A204.1 (cell line): ENCODE results near the gene CETP.
"Not testable (repeated sequence)": the region's sequence is repeated elsewhere in the genome, so short reads cannot be mapped to it uniquely, and the experiment has no call there.

ENCODE experiments used
- FAIRE-seq: peaks from 2 replicates; lab custom pipeline; 2012; peaks lifted over from hg19 to GRCh38; lab: Jason Lieb, UNC

Gene CETP

GRCh38 chr16:56998861-56999260 lies 37.1 kb downstream of the CETP start:
- no peak for FAIRE-seq

DNA sequence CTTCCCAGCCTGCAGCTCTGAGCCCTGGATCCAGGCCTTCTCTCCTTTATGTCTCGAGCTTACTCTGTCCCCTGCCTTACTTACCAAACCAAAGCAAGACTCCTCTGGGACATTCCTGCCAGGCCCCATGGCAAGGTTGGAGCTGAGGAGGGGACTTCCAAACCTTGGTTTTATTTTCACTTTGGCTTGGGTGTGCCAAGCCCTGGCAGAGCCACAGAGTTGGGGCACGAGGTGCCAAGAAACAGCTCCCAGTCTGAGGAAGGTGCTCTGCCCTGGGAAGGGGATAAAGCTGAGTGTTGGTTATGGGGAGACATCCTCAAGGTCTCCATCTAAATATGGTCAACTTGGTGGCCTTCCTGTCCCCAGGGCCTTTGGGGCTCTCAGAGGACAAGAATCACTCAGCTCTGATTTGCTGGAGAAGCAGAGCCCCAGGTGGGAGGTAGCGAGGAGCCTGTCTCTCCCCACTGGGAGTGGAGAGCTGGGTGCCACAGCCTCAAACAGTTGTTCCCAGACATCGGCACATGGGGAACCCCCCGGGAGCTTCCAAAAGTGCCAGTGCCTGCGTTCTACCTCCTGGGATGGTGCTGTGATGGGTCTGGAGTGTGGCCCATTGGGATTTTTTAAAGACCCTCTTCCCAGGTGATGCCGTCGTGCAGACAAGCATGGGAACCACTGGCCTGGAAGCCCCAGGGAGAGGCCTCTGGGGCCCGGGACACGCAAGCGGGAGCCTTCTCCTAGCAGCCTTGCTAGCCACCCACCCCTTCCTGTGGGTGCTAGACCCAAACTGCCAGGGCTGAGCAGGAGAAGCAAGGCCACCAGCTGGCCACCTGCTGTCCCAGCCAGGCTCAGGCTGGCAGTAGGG lies 37.9 kb downstream of the CETP start:
- FAIRE-seq = no peak

DNA sequence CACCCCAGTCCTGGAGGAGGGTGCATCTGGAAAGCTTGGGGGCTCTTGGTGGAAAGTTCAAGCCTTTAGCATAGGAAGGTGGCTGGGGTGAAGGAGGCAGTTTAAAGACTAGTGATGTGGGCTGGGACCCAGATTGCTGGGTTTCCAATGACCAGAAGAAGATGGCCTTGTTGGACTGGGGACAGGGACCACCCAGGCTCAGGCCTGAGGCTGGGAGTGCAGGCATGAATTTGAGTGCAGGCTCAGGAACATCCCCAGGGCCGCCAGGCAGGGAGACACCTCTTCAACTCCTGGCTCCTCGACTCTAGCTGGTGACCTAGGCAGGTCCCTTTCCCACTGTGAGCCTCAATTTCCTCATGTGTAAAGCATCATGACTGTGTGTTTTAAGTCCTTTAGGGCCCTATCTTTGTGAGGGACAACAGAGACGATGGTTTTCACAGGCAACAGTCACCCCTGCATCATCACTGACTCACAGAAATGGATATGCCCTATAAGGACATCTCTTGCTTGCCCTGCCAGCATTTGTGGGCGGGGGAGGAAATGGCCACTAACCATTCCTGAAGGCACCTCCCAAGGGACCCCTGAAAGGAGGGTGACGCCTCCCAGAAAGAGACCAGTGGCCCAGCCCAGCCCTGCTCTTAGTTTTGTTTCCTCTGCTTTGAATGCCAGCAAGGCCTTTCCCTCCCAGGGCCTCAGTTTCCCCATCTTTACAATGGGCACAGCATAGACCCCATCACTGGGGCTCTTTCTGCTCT lies 38.7 kb downstream of the CETP start:
- FAIRE-seq = no peak

GRCh38 chr16:57001026-57001679 lies 39.4 kb downstream of the CETP start:
- no peak for FAIRE-seq

DNA sequence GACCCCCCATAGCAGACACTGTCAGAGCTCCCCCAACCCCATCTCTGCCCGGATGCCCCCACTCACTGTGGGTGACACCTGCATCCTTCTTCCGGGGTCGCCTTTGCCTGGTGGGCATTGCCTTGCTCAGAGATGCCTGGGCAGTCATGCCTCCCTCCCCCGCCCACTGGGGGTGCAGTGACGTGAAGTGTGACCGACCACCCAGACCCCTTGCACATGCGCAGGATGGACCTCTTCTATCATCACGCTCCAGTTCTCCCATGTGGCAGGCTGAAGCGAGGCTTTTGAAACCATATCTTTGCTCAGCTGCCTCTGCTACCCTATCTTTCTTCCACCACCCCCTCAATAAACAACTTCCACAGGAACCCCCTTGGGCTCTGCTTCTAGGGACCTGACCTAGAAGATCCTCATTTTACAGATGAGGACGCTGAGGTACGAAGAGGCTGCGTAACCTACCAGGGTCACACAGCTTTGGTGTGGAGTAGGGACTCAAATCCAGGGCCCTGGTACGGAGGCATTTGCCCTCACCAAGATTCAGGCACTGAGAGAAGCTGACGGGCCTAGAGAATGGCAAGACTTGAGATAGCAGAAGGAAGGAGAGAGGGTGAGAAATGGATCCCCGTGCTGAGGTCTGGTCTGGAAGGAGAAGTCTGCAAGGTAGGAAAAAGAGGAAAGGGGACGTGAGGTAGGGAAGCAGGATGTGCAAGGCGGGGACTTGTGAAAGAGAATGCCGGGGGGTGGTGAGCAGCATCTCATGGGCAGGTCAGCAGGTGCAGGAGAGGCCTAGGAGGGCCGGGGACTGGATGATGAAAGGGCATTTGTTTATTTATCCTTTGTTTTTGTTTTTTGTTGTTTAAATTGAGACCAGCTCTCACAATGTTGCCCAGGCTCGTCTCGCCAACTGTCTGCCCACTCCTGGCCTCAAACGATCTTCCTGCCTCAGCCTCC lies 42.0 kb downstream of the CETP start:
- no peak for FAIRE-seq

- FAIRE-seq = no peak
Observed at GRCh38 chr16:57004387-57005250, 42.9 kb downstream of the CETP start.

- not testable (repeated sequence) for FAIRE-seq
Observed at GRCh38 chr16:57005597-57005996, 43.8 kb downstream of the CETP start.

GRCh38 chr16:57007050-57007449 lies 45.3 kb downstream of the CETP start:
- FAIRE-seq = no peak

DNA sequence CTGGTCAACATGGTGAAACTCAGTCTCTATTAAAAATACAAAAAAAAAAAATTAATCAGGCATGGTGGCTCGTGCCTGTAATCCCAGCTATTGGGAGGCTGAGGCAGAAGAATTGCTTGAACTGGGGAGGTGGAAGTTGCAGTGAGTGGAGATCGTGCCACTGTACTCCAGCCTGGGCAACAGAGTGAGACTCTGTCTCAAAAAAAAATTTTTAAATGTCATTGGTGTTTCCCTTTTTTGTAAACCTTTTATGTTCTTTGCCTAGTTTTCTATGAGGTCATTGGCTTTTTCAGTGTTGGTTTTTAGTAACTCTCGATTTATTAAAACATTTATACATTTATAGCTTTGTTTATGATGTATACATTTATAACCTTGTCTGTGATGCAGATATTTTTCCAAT lies 45.8 kb downstream of the CETP start:
- FAIRE-seq = no peak

DNA sequence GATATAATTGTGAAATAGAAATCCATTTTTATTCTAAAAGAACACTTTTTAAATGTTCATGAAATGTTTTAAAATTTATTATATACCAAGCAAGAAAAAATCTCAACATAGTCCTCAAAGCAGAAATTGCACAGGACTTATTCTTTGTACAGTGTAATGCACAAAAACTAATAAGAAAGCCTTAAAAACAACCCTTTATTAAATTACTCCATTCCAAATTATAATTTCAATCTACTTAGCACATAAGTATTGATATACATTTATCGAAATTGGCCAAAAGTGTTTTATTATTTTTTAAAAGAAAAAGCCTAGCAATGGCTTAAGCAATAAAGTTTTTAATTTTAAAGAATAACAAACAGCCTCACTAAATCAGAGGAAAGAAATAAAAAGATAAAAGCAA lies 46.7 kb downstream of the CETP start:
- FAIRE-seq = no peak

DNA sequence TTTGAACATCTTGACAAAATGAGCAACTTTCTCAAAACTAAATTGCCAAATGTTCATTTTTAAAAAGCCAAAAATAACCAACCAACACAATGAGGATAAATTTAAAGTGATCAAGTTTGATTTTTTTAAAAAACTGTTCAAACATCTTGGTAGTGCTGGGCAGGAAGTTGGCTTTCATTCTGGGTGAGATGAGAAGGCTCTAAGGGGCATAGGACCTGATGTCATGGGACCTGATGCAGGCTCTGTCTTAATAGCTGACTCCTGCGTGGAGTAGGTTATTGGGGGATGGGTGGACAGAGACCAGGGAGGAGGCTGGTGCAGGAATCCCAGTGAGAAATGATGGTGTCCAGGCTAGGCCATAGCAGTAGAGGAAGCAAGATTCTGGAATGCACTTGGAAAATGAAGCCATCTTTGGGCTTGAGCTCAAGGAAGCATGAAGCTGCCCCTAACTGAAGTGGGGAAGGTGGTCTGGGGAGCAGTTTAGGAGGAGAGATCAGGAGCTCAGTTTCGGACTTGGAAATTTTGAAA lies 48.0 kb downstream of the CETP start:
- FAIRE-seq = no peak

DNA sequence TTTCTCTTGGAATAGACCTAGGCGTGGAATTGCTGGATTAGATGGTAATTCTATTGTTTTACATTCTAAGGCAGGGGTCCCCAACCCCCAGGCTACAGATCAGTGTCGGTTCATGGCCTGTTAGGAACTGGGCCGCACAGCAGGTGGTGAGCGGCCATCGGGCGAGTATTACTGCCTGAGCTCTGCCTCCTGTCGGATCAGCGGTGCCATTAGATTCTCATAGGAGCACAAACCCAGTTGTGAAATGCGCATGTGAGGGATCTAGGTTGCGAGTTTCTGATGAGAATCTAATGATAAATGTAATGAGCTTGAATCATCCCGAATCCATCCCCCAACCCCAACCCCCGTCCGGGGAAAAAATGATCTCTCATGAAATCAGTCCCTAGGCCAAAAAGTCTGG lies 50.6 kb downstream of the CETP start:
- FAIRE-seq = no peak

DNA sequence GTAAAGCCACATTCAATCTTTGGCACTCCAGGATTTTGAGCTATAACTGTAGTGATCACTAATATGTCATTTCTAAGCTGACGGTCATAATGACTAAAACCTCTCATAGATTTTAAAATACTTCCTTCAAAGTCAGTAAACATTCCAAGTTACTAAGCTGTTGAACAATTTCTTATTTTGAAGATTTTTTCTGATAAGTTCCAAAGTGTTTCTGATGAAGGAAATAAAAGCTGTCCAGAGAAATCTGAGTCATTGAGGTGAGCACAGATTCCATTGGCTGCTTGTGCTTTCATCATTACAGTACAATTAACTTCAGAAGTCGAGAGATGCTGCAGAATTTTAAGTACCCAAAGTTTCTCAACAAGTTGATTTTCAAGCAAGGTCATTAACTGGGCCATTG lies 51.5 kb downstream of the CETP start:
- no peak for FAIRE-seq

DNA sequence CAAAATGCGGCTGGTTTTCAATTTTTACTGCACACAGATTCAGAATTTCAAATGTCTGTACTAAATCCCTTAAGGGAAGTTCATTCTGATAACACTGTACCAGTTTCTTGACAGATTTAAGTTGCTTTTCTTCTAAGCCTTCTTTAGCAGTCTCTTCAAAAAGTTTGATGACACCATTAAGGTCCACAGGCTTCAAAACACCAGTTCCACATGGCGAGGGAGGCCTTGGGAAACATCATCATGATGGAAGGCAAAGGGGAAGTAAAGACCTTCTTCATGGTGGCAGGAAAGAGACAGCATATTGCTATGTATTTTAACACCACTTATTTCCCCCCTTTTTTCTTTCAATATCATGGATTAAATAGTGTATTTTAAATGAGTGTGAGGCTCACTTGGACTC lies 52.2 kb downstream of the CETP start:
- FAIRE-seq = no peak

DNA sequence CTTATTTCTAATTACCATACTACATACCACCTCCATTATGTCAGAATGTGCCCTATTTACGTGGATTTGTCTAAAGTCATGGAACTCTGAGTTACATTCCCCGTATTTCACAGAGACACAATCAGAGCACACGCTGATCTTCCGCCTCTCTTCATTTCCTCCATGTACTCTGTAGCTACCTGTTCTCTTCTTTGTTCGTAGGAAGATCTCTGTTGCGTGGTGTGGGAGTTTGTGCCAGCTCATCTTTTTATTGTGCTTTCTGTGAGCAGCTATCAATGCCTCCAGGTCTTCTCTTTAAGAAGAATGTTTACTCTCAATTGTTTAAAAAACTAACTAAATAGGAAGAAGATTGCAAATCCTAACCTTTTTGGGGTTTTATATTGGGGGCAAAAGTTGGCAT lies 54.6 kb downstream of the CETP start:
- FAIRE-seq = no peak

- FAIRE-seq = no peak
Observed at GRCh38 chr16:57016831-57017230, 55.1 kb downstream of the CETP start.

GRCh38 chr16:57017251-57017650 lies 55.5 kb downstream of the CETP start:
- no peak for FAIRE-seq

GRCh38 chr16:57019746-57020145 lies 58.0 kb downstream of the CETP start:
- no peak for FAIRE-seq

- no peak for FAIRE-seq
Observed at GRCh38 chr16:57020651-57021050, 58.9 kb downstream of the CETP start.

DNA sequence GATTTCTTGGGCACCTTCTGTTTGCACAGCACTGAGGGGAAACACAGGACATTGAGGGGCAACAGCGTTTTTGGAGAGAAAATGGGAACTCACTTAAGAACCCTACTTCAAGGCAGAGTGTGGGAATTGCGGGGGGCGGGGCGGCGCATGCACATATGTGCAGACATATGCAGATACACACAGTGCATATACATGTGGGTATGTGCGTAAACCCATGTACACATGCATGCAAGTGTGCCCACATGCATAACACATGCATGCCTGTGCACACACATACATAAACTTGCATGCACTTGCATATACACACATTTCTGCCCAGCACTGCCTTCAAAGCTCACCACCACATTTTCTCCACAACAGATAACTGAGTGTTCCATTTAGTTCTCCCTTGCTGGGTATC lies 60.0 kb downstream of the CETP start:
- no peak for FAIRE-seq

DNA sequence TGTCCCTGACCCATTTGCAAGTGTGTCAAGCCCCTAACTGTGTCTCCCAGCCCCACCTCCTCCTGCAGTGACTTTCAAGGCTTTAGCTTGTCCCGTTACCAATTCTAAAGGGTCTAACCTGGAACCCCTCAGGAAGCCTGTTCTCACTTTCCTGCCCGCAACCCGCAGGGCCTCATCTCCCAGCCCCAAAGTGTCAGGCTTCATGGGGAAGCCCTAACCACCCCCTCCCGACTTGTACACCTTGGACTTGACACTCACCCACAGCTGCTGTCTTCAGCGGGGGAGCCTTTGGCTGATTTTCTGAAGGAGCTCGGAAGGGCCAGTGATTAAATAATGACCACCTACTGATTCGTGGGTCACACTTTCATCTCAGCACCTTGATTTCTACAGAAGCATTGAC lies 60.7 kb downstream of the CETP start:
- no peak for FAIRE-seq
